Measurements from ENCODE around the gene NPIPB12. TPM values are rescaled to one million over a fixed set of nuclear protein-coding genes. Genes with fewer than 3 reads are reported as not detected.
"Not testable (repeated sequence)": the region's sequence is repeated elsewhere in the genome, so short reads cannot be mapped to it uniquely, and the experiment has no call there.

The NPIPB12 gene
- total RNA-seq (2014; rRNA removed; shearing (Covaris generic); ENCODE audit: low replicate concordance): not detected in 2 replicates

- not testable (repeated sequence) for DNase-seq, H3K27me3 ChIP-seq, H3K4me3 ChIP-seq, H3K36me3 ChIP-seq, H3K9me3 ChIP-seq
Observed at GRCh38 chr16:29506308-29506707, at the start of gene NPIPB12. NPIPB12 (minus strand) TSS chr16:29506408.

- not testable (repeated sequence) for DNase-seq, H3K9me3 ChIP-seq, H3K4me3 ChIP-seq, H3K36me3 ChIP-seq, H3K27me3 ChIP-seq
Observed at GRCh38 chr16:29521520-29521919, 15.3 kb upstream of the NPIPB12 start.

GRCh38 chr16:29482276-29482675 lies 23.9 kb downstream of the NPIPB12 start:
- not testable (repeated sequence) for H3K27me3 ChIP-seq, H3K4me3 ChIP-seq, H3K36me3 ChIP-seq, H3K9me3 ChIP-seq
- DNase-seq: peak; percentile 6

DNA sequence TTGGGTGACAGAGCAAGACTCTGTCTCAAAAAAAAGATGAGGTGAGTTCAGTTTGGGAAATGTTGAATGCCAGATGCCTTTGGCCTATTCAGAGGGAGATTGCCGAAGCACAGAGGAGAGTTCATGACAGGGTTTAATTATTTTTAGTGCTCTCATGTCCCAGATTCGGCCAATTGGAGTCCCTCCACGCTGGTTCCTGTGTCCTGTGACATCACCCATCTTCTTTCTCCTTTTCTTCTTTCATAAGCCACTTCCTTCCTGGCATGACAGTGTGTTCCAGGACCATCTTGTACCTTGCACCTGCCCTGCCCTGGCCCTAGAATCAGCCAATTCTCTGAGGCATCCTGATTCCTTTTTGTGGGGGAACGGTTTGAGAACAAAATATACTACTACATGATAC lies 34.1 kb downstream of the NPIPB12 start:
- not testable (repeated sequence) for DNase-seq

GRCh38 chr16:29469660-29470059 lies 36.5 kb downstream of the NPIPB12 start:
- peak; percentile 95 for DNase-seq
- not testable (repeated sequence) for H3K9me3 ChIP-seq, H3K4me3 ChIP-seq, H3K27me3 ChIP-seq, H3K36me3 ChIP-seq

More for the DNA sequence above, 34.1 kb downstream of the NPIPB12 start:
- not testable (repeated sequence) for H3K4me3 ChIP-seq, H3K9me3 ChIP-seq, H3K27me3 ChIP-seq, H3K36me3 ChIP-seq

DNA sequence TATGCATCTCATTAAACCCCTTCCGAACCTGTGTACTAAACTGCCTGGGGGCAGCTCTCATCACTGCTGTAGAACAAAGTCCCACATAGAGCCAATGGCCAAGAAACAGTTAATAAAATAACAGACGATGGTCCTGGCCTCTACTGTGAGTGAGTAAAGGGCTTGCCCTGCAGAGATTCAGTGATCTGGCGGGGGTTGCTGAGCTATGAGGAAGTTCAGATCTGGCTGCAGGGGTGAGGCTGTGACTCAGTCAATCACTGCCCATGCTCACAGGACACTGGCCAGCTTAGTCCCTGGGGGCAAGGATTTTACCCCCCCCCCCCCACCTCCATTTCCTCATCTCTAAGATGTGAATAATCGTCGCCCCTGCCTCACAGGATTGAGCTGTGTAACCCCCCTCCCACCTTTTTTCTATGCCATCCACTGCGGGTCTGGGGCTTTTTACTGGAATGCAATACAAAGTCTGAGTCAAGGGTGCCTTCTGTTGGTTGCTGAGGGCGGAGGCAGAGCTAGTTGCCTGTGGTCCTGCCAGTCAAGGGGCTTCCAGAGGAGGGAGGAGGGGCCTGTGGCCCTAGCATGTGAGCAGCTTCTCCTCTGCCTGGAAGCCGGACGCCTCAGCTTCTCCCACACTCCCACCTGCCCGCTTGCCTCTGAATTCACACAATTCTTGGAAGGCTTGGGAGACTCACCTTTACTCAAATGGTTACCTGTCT lies 38.4 kb downstream of the NPIPB12 start:
- DNase-seq, H3K36me3 ChIP-seq, H3K9me3 ChIP-seq, H3K27me3 ChIP-seq, H3K4me3 ChIP-seq: not testable (repeated sequence)

- DNase-seq: not testable (repeated sequence)
Observed at GRCh38 chr16:29466904-29467303, 39.3 kb downstream of the NPIPB12 start.

GRCh38 chr16:29465985-29466824 lies 40.0 kb downstream of the NPIPB12 start:
- not testable (repeated sequence) for DNase-seq, H3K36me3 ChIP-seq, H3K4me3 ChIP-seq, H3K27me3 ChIP-seq, H3K9me3 ChIP-seq

More at GRCh38 chr16:29466904-29467303, 39.3 kb downstream of the NPIPB12 start:
- H3K4me3 ChIP-seq, H3K36me3 ChIP-seq, H3K9me3 ChIP-seq, H3K27me3 ChIP-seq: not testable (repeated sequence)

GRCh38 chr16:29460647-29461030 lies 45.6 kb downstream of the NPIPB12 start:
- H3K27me3 ChIP-seq, H3K9me3 ChIP-seq, DNase-seq, H3K36me3 ChIP-seq, H3K4me3 ChIP-seq: not testable (repeated sequence)

- H3K36me3 ChIP-seq, H3K4me3 ChIP-seq, DNase-seq, H3K27me3 ChIP-seq, H3K9me3 ChIP-seq: not testable (repeated sequence)
Observed at GRCh38 chr16:29459706-29460646, 46.2 kb downstream of the NPIPB12 start, which contains the start of gene SULT1A4. SULT1A4 (plus strand) TSS chr16:29459913; CDS start chr16:29461386, 1,473 bp downstream.

- not testable (repeated sequence) for H3K9me3 ChIP-seq, DNase-seq, H3K36me3 ChIP-seq, H3K27me3 ChIP-seq, H3K4me3 ChIP-seq
Observed at GRCh38 chr16:29457660-29458059, 48.5 kb downstream of the NPIPB12 start.

GRCh38 chr16:29454828-29455227 lies 51.4 kb downstream of the NPIPB12 start:
- not testable (repeated sequence) for H3K36me3 ChIP-seq, H3K4me3 ChIP-seq, DNase-seq, H3K9me3 ChIP-seq, H3K27me3 ChIP-seq

DNA sequence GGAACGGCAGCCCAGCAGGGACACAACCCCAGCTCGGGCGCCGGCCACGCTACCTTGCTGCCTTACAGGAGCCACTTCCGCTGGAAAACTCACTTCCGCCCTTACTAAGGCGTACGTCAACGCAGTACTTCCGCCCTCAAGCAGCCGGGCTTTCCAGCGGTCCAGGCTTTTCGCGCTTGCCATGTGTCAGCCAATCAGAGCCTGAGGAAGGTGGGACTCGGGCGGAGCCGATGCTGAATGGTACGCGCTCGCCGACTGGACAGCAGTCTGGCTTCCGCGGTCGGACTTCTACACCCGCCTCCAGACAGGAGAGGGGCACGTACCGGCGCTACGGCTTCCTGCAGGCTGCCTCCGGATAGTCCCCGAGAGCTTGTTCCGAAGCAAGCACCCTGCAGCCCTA lies 51.9 kb downstream of the NPIPB12 start, which contains the start of the genes BOLA2 and SLX1B:
TSS of gene BOLA2 (minus strand) at position 83 of the 400 bp plus-strand sequence. CDS start 98 bp downstream, outside the sequence.
TSS of gene SLX1B (plus strand) at position 265 of the 400 bp plus-strand sequence.
- H3K36me3 ChIP-seq, H3K4me3 ChIP-seq, H3K27me3 ChIP-seq, DNase-seq, H3K9me3 ChIP-seq: not testable (repeated sequence)

- not testable (repeated sequence) for DNase-seq, H3K9me3 ChIP-seq, H3K4me3 ChIP-seq, H3K36me3 ChIP-seq, H3K27me3 ChIP-seq
Observed at GRCh38 chr16:29453754-29454153, 52.5 kb downstream of the NPIPB12 start.
